ENCODE measurements around the gene ACSS2.

The ACSS2 gene

DNA sequence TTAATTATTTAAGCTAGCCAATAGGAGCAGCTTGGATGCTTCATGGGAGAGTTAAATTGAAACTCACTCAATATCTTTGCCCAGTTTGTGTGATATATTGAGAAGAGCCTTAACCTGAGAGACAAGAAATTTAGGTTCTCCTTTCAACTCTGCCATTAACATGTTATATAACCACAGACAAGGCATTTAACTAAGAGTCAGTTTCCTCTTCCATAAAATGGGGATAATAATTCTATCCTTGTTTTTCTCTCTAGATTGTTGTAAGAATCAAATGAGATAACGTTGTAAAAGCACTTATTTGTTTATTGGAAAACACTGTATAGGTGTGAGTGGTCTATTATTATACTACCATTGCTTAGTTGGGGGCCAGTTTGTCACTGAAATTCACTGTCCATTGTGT, 7.8 kb downstream of the ACSS2 start:
- no peak overlapping the region for H3K4me2 ChIP-seq (ENCODE audit: low read length, poor library complexity, severe bottlenecking)
- H3K4me1 ChIP-seq (ENCODE audit: control insufficient read depth, insufficient read depth, low read depth, low read length): peaks cover 2% of the 10 kb centered on the region
- H3K27ac ChIP-seq (ENCODE audit: low read length, poor library complexity, severe bottlenecking): no peak overlapping the region

DNA sequence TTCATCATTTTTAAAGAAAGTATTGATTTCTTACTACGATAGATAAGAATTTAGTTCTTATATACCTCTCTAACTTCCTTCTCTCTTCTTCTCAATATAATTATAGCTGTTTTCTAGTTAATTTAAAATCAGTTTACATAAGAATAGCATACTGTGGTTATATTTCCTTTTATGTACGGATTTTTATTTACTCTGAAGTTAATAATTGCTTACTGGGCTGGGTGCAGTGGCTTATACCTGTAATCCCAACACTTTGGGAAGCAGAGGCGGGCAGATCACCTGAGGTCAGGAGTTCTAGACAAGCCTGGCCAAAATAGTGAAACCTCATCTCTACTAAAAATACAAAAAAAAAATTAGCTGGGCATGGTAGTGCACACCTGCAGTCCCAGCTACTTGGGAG, 9.7 kb downstream of the ACSS2 start:
- Histone ChIP-seq H3K9me3 (ENCODE audit: control insufficient read depth, low read length) (no peaks in the 10 kb centered on the region), H3K14ac (ENCODE audit: low read length in 2 of 2) (no peak overlapping the region), H3K4me3 (ENCODE audit: insufficient read depth in 1 of 2, low read depth in 1 of 2, low read length in 2 of 2) (no peak overlapping the region), H3K9ac (ENCODE audit: low read length) (no peak overlapping the region), H2BK12ac (ENCODE audit: low read length in 2 of 2) (no peak overlapping the region), H3K18ac (ENCODE audit: low read depth in 1 of 2, low read length in 2 of 2) (no peak overlapping the region), H3K36me3 (ENCODE audit: control insufficient read depth in 1 of 2, insufficient read depth in 2 of 2, low read depth in 1 of 2, low read length in 2 of 2) (peaks cover 7 to 49% of the 10 kb centered on the region in 2 experiments), H3K79me1 (replicated peaks; ENCODE audit: low read length, poor library complexity, severe bottlenecking) (peaks cover 4% of the 10 kb centered on the region), H3K23ac (ENCODE audit: low read length in 2 of 2) (no peak overlapping the region), H2BK5ac (ENCODE audit: low read depth, low read length, poor library complexity, severe bottlenecking) (no peak overlapping the region), H3K4me2 (ENCODE audit: low read length, poor library complexity, severe bottlenecking) (no peak overlapping the region), H2BK120ac (ENCODE audit: low read depth, low read length) (no peak overlapping the region), H3K27me3 (ENCODE audit: control insufficient read depth in 1 of 2, insufficient read depth in 1 of 2, low read length in 2 of 2) (no peaks in the 10 kb centered on the region), H2AFZ (ENCODE audit: low read depth, low read length) (no peak overlapping the region), H2AK5ac (ENCODE audit: low read length, severe bottlenecking) (no peak overlapping the region), H2BK15ac (ENCODE audit: low read depth, poor library complexity, severe bottlenecking) (no peak overlapping the region), H3K27ac (ENCODE audit: low read length, poor library complexity, severe bottlenecking) (no peak overlapping the region), H4K91ac (ENCODE audit: low read length) (no peak overlapping the region), H3K4me1 (ENCODE audit: control insufficient read depth, insufficient read depth, low read depth, low read length) (no peaks in the 10 kb centered on the region), H3K4ac (ENCODE audit: low read depth in 1 of 2, low read length in 2 of 2) (no peak overlapping the region), H4K8ac (ENCODE audit: low read length) (no peak overlapping the region)
- no peak for DNase-seq
- 100% methylated on average over 1 of the region's 3 CpGs for WGBS

More for the DNA sequence above, 7.8 kb downstream of the ACSS2 start:
- H3K9me3 ChIP-seq (ENCODE audit: control insufficient read depth, low read length): no peaks in the 10 kb centered on the region
- H3K4me3 ChIP-seq (ENCODE audit: insufficient read depth in 1 of 2, low read depth in 1 of 2, low read length in 2 of 2): no peak overlapping the region
- no peak overlapping the region for H2BK120ac ChIP-seq (ENCODE audit: low read depth, low read length)
- no peak overlapping the region for H2BK15ac ChIP-seq (ENCODE audit: low read depth, poor library complexity, severe bottlenecking)
- no peak overlapping the region for H4K8ac ChIP-seq (ENCODE audit: low read length)
- peaks cover 7 to 46% of the 10 kb centered on the region in 2 experiments for H3K36me3 ChIP-seq (ENCODE audit: control insufficient read depth in 1 of 2, insufficient read depth in 2 of 2, low read depth in 1 of 2, low read length in 2 of 2)
- H3K14ac ChIP-seq (ENCODE audit: low read length in 2 of 2): no peak overlapping the region
- H3K23ac ChIP-seq (ENCODE audit: low read length in 2 of 2): no peak overlapping the region
- H2BK5ac ChIP-seq (ENCODE audit: low read depth, low read length, poor library complexity, severe bottlenecking): no peak overlapping the region
- DNase-seq: no peak
- H2BK12ac ChIP-seq (ENCODE audit: low read length in 2 of 2): no peak overlapping the region
- H2AFZ ChIP-seq (ENCODE audit: low read depth, low read length): no peak overlapping the region
- no peak overlapping the region for H2AK5ac ChIP-seq (ENCODE audit: low read length, severe bottlenecking)
- H4K91ac ChIP-seq (ENCODE audit: low read length): no peak overlapping the region
- H3K27me3 ChIP-seq (ENCODE audit: control insufficient read depth in 1 of 2, insufficient read depth in 1 of 2, low read length in 2 of 2): no peaks in the 10 kb centered on the region
- peaks cover 6% of the 10 kb centered on the region for H3K79me1 ChIP-seq (replicated peaks; ENCODE audit: low read length, poor library complexity, severe bottlenecking)
- H3K9ac ChIP-seq (ENCODE audit: low read length): no peak overlapping the region
- 88% methylated on average over 1 of the region's 1 CpG for WGBS
- H3K18ac ChIP-seq (ENCODE audit: low read depth in 1 of 2, low read length in 2 of 2): no peak overlapping the region
- no peak overlapping the region for H3K4ac ChIP-seq (ENCODE audit: low read depth in 1 of 2, low read length in 2 of 2)

DNA sequence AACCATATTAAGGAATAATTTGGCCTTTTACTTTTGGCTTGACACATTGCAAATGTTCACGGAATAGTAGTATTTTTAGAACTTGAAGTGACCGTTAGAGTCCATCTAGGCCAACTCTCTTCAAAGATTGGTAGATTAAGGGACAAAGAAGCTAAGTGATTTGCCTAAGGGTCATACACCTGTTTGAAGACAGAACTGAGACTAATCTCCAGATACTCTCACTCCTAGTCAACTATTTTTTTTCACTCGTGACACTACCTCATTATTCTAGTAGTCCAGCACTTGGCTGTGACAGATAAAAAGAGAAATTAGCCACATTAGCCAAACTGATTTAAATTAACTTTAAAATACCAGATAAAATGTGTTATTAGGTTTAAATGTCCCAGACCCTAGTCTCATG, 10.6 kb downstream of the ACSS2 start:
- Histone ChIP-seq H2BK5ac (ENCODE audit: low read depth, low read length, poor library complexity, severe bottlenecking) (no peak overlapping the region), H2AK5ac (ENCODE audit: low read length, severe bottlenecking) (no peak overlapping the region), H3K23ac (ENCODE audit: low read length in 2 of 2) (no peak overlapping the region), H2AFZ (ENCODE audit: low read depth, low read length) (no peak overlapping the region), H2BK120ac (ENCODE audit: low read depth, low read length) (no peak overlapping the region), H3K9ac (ENCODE audit: low read length) (no peak overlapping the region), H3K4me2 (ENCODE audit: low read length, poor library complexity, severe bottlenecking) (no peak overlapping the region), H3K27me3 (ENCODE audit: control insufficient read depth in 1 of 2, insufficient read depth in 1 of 2, low read length in 2 of 2) (no peaks in the 10 kb centered on the region), H2BK15ac (ENCODE audit: low read depth, poor library complexity, severe bottlenecking) (no peak overlapping the region), H3K36me3 (ENCODE audit: control insufficient read depth in 1 of 2, insufficient read depth in 2 of 2, low read depth in 1 of 2, low read length in 2 of 2) (peaks cover 7 to 49% of the 10 kb centered on the region in 2 experiments), H3K4me1 (ENCODE audit: control insufficient read depth, insufficient read depth, low read depth, low read length) (no peaks in the 10 kb centered on the region), H3K4me3 (ENCODE audit: insufficient read depth in 1 of 2, low read depth in 1 of 2, low read length in 2 of 2) (no peak overlapping the region), H3K4ac (ENCODE audit: low read depth in 1 of 2, low read length in 2 of 2) (no peak overlapping the region), H4K8ac (ENCODE audit: low read length) (no peak overlapping the region), H3K27ac (ENCODE audit: low read length, poor library complexity, severe bottlenecking) (no peak overlapping the region), H3K9me3 (ENCODE audit: control insufficient read depth, low read length) (no peaks in the 10 kb centered on the region), H3K79me1 (replicated peaks; ENCODE audit: low read length, poor library complexity, severe bottlenecking) (peaks cover 5% of the 10 kb centered on the region), H3K14ac (ENCODE audit: low read length in 2 of 2) (no peak overlapping the region), H2BK12ac (ENCODE audit: low read length in 2 of 2) (no peak overlapping the region), H3K18ac (ENCODE audit: low read depth in 1 of 2, low read length in 2 of 2) (no peak overlapping the region), H4K91ac (ENCODE audit: low read length) (no peak overlapping the region)
- 78% methylated on average over 3 of the region's 3 CpGs for WGBS
- DNase-seq: no peak

DNA sequence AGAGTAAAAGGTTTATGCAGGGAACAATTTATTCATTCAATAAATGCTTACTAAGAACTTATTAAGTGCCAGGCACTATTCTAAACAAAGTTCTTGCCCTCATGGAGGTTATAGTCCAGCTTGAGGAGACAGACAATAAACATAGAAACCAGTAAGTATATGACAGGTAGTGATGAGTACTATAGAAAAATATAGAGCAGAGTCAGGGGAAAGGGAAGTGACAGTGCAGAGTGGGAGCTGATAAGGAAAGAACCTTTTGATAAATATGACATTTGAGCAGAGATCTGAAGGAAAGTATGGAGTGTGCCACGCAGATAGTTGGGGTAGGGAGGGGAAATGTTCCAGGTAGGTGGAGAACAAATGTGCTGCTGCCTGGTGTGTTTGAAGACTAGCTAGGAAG, 12.1 kb downstream of the ACSS2 start:
- no peaks in the 10 kb centered on the region for H3K9me3 ChIP-seq (ENCODE audit: control insufficient read depth, low read length)
- no peak for DNase-seq
- 96% methylated on average over 1 of the region's 1 CpG for WGBS
- H3K27ac ChIP-seq (ENCODE audit: low read length, poor library complexity, severe bottlenecking): no peak overlapping the region
- no peak overlapping the region for H3K9ac ChIP-seq (ENCODE audit: low read length)
- H2AK5ac ChIP-seq (ENCODE audit: low read length, severe bottlenecking): no peak overlapping the region
- no peak overlapping the region for H2BK15ac ChIP-seq (ENCODE audit: low read depth, poor library complexity, severe bottlenecking)
- no peaks in the 10 kb centered on the region for H3K27me3 ChIP-seq (ENCODE audit: control insufficient read depth in 1 of 2, insufficient read depth in 1 of 2, low read length in 2 of 2)
- no peak overlapping the region for H3K4me3 ChIP-seq (ENCODE audit: insufficient read depth in 1 of 2, low read depth in 1 of 2, low read length in 2 of 2)
- no peak overlapping the region for H3K14ac ChIP-seq (ENCODE audit: low read length in 2 of 2)
- no peaks in the 10 kb centered on the region for H3K4me1 ChIP-seq (ENCODE audit: control insufficient read depth, insufficient read depth, low read depth, low read length)
- no peak overlapping the region for H2BK5ac ChIP-seq (ENCODE audit: low read depth, low read length, poor library complexity, severe bottlenecking)
- no peak overlapping the region for H2BK12ac ChIP-seq (ENCODE audit: low read length in 2 of 2)
- no peak overlapping the region for H3K4me2 ChIP-seq (ENCODE audit: low read length, poor library complexity, severe bottlenecking)
- H2BK120ac ChIP-seq (ENCODE audit: low read depth, low read length): no peak overlapping the region
- no peak overlapping the region for H4K8ac ChIP-seq (ENCODE audit: low read length)
- peaks cover 7 to 40% of the 10 kb centered on the region in 2 experiments for H3K36me3 ChIP-seq (ENCODE audit: control insufficient read depth in 1 of 2, insufficient read depth in 2 of 2, low read depth in 1 of 2, low read length in 2 of 2)
- no peak overlapping the region for H3K18ac ChIP-seq (ENCODE audit: low read depth in 1 of 2, low read length in 2 of 2)
- peaks cover 7% of the 10 kb centered on the region for H3K79me1 ChIP-seq (replicated peaks; ENCODE audit: low read length, poor library complexity, severe bottlenecking)
- H2AFZ ChIP-seq (ENCODE audit: low read depth, low read length): no peak overlapping the region
- no peak overlapping the region for H4K91ac ChIP-seq (ENCODE audit: low read length)
- no peak overlapping the region for H3K23ac ChIP-seq (ENCODE audit: low read length in 2 of 2)
- no peak overlapping the region for H3K4ac ChIP-seq (ENCODE audit: low read depth in 1 of 2, low read length in 2 of 2)
